ENCODE results near the gene F13A1.
"Not testable (repeated sequence)": the region's sequence is repeated elsewhere in the genome, so short reads cannot be mapped to it uniquely, and the experiment has no call there.

The F13A1 gene

DNA sequence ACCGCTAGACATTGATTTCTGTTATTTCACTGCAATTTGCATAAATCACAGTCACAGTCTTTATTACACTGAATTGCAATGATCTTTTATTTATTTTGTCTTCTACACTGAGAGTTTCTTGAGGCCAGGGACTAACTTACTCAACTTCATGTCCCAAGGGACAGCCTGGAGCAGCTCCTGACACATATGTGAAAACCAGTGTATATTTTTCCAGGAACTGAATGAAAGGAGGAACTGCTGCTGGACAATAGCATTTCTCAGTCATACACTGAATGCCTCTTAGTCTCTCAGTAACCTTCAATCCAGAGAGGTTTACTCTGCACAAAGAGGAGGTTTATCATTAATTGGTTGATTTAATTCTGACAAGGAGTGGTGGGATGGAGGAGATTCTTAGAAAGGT lies 5.9 kb downstream of the F13A1 start:
- no peaks in the 10 kb centered on the region for H3K27me3 ChIP-seq (ENCODE audit: insufficient read depth, poor library complexity, severe bottlenecking)
- H3K27ac ChIP-seq (replicated peaks), result no peak overlapping the region
- TF ChIP-seq, protein P1, sequence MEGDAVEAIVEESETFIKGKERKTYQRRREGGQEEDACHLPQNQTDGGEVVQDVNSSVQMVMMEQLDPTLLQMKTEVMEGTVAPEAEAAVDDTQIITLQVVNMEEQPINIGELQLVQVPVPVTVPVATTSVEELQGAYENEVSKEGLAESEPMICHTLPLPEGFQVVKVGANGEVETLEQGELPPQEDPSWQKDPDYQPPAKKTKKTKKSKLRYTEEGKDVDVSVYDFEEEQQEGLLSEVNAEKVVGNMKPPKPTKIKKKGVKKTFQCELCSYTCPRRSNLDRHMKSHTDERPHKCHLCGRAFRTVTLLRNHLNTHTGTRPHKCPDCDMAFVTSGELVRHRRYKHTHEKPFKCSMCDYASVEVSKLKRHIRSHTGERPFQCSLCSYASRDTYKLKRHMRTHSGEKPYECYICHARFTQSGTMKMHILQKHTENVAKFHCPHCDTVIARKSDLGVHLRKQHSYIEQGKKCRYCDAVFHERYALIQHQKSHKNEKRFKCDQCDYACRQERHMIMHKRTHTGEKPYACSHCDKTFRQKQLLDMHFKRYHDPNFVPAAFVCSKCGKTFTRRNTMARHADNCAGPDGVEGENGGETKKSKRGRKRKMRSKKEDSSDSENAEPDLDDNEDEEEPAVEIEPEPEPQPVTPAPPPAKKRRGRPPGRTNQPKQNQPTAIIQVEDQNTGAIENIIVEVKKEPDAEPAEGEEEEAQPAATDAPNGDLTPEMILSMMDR (IDR thresholded peaks at IDR 0.05; ENCODE audit: insufficient read depth, low read length), result no peak
- TF ChIP-seq SPI1 (IDR thresholded peaks at IDR 0.05; ENCODE audit: borderline replicate concordance, low read depth) (peak; percentile 88), POLR2AphosphoS5 (IDR thresholded peaks at IDR 0.05; ENCODE audit: low read depth) (no peak), GABPA (IDR thresholded peaks at IDR 0.05; ENCODE audit: low read depth) (no peak)
- TF ChIP-seq, protein P2, sequence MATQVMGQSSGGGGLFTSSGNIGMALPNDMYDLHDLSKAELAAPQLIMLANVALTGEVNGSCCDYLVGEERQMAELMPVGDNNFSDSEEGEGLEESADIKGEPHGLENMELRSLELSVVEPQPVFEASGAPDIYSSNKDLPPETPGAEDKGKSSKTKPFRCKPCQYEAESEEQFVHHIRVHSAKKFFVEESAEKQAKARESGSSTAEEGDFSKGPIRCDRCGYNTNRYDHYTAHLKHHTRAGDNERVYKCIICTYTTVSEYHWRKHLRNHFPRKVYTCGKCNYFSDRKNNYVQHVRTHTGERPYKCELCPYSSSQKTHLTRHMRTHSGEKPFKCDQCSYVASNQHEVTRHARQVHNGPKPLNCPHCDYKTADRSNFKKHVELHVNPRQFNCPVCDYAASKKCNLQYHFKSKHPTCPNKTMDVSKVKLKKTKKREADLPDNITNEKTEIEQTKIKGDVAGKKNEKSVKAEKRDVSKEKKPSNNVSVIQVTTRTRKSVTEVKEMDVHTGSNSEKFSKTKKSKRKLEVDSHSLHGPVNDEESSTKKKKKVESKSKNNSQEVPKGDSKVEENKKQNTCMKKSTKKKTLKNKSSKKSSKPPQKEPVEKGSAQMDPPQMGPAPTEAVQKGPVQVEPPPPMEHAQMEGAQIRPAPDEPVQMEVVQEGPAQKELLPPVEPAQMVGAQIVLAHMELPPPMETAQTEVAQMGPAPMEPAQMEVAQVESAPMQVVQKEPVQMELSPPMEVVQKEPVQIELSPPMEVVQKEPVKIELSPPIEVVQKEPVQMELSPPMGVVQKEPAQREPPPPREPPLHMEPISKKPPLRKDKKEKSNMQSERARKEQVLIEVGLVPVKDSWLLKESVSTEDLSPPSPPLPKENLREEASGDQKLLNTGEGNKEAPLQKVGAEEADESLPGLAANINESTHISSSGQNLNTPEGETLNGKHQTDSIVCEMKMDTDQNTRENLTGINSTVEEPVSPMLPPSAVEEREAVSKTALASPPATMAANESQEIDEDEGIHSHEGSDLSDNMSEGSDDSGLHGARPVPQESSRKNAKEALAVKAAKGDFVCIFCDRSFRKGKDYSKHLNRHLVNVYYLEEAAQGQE (IDR thresholded peaks at IDR 0.05; ENCODE audit: insufficient replicate concordance, low read depth), result no peak
- DNase-seq (ENCODE audit: low read depth in 1 of 2, low spot score in 1 of 2), result peak in 1 of 2 experiments; percentile 10
- H3K4me3 ChIP-seq (replicated peaks; ENCODE audit: insufficient read depth, low read length), result no peak overlapping the region

DNA sequence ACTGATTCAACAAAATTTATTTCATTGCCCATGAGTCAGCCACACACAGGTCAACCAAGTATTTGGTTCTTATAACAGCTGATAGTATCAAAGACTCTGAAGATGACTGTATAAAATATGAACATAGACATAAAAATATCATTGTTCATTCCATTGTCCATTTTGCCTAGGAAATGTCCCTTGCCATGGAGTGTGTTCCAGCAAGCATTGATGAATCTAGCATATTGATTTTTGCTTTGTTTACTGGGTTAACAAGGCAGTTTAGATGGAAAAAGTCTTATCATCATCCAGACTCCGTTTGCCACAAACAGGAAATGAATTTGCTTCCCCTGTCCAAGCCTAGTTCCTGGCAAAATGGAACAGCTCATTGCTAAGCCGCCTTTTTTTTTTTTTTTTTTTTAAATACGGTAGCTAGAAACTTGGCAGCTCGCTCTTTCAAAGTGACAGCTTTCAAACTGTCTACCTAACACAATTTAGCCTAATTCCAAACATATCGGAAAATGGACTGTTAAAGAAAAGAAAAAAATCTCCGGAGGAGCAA lies 7.5 kb downstream of the F13A1 start:
- no peak overlapping the region for H3K27ac ChIP-seq (replicated peaks)
- no peaks in the 10 kb centered on the region for H3K27me3 ChIP-seq (ENCODE audit: insufficient read depth, poor library complexity, severe bottlenecking)
- DNase-seq (ENCODE audit: low read depth in 1 of 2, low spot score in 1 of 2), result no peak
- TF ChIP-seq, protein P1 (IDR thresholded peaks at IDR 0.05; ENCODE audit: insufficient read depth, low read length), result no peak
- TF ChIP-seq, protein P2 (IDR thresholded peaks at IDR 0.05; ENCODE audit: insufficient replicate concordance, low read depth), result no peak
- no peak for TF ChIP-seq GABPA (IDR thresholded peaks at IDR 0.05; ENCODE audit: low read depth)
- no peak for TF ChIP-seq POLR2AphosphoS5 (IDR thresholded peaks at IDR 0.05; ENCODE audit: low read depth)
- no peak for TF ChIP-seq SPI1 (IDR thresholded peaks at IDR 0.05; ENCODE audit: borderline replicate concordance, low read depth)
- H3K4me3 ChIP-seq (replicated peaks; ENCODE audit: insufficient read depth, low read length), result no peak overlapping the region

DNA sequence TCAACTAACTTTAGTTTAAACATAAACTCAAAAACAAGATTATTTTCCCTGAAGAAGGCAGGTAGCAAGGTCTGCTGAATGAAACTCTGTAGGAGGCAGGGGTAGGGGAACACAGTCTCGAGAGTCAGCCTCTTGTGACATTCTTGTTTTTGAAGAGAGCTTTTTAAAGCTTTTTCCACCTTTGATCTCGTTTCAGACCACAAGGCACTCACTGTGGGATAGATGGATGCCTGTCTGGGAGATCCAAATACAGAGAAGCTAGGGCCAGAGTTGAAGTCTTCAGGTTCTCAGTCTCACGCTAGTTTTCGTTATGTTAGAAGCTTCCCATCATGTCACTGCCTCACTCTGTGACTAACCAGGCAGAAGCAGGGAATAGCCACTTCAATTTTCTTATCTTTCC lies 14.9 kb downstream of the F13A1 start:
- TF ChIP-seq, protein P2 (IDR thresholded peaks at IDR 0.05; ENCODE audit: insufficient replicate concordance, low read depth), result no peak
- TF ChIP-seq POLR2AphosphoS5 (IDR thresholded peaks at IDR 0.05; ENCODE audit: low read depth) (no peak), GABPA (IDR thresholded peaks at IDR 0.05; ENCODE audit: low read depth) (no peak), SPI1 (IDR thresholded peaks at IDR 0.05; ENCODE audit: borderline replicate concordance, low read depth) (no peak)
- TF ChIP-seq, protein P1 (IDR thresholded peaks at IDR 0.05; ENCODE audit: insufficient read depth, low read length), result no peak
- no peaks in the 10 kb centered on the region for H3K27me3 ChIP-seq (ENCODE audit: insufficient read depth, poor library complexity, severe bottlenecking)
- H3K4me3 ChIP-seq (replicated peaks; ENCODE audit: insufficient read depth, low read length), result no peak overlapping the region
- no peak overlapping the region for H3K27ac ChIP-seq (replicated peaks)
- DNase-seq (ENCODE audit: low read depth in 1 of 2, low spot score in 1 of 2), result no peak

DNA sequence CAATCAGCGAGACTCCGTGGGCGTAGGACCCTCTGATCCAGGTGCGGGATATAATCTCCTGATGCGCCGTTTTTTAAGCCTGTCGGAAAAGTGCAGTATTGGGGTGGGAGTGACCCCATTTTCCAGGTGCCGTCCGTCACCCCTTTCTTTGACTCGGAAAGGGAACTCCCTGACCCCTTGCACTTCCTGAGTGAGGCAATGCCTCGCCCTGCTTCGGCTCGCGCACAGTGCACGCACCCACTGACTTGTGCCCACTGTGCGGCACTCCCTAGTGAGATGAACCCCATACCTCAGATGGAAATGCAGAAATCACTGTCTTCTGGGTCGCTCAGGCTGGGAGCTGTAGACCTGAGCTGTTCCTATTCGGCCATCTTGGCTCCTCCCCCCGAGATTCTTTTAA lies 20.1 kb downstream of the F13A1 start:
- DNase-seq (ENCODE audit: low read depth in 1 of 2, low spot score in 1 of 2); H3K27ac ChIP-seq (replicated peaks); H3K4me3 ChIP-seq (replicated peaks; ENCODE audit: insufficient read depth, low read length); H3K27me3 ChIP-seq (ENCODE audit: insufficient read depth, poor library complexity, severe bottlenecking): not testable (repeated sequence)
